Activated CD8-positive, alpha-beta T cell treated with anti-CD3 and anti-CD28 coated beads for 36 hours (primary cell): ENCODE results near the gene SLC38A1. TPM values are rescaled to one million over a fixed set of nuclear protein-coding genes. Genes with fewer than 3 reads are reported as not detected.

Experiments used
- ATAC-seq: fragments of 200-7000 bp; cut with Tn5 transposase; one replicate; pipeline ENCODE4 v1.10.0; 2021; ENCODE audit warnings: mild to moderate bottlenecking, moderate library complexity
- CTCF ChIA-PET: fragments of 350-600 bp; sonication (Branson Sonifier 250); formaldehyde crosslinking; loops from one replicate; lab custom pipeline; 2021; ENCODE audit warnings: antibody characterized with exemption; lab: Charles Lee
- POLR2A ChIA-PET: fragments of 350-600 bp; sonication (Branson Sonifier 250); formaldehyde crosslinking; loops from one replicate; lab custom pipeline; 2021; ENCODE audit warnings: antibody characterized with exemption; lab: Charles Lee
- DNase-seq: peaks from one replicate; pipeline ENCODE4 v3.0.0-alpha.2; 2020
- H3K27ac Mint-ChIP-seq: one replicate; pipeline ENCODE4 v1.8.0; 2021; ENCODE audit warnings: mild to moderate bottlenecking, mixed read lengths
- H3K27me3 Mint-ChIP-seq: one replicate; pipeline ENCODE4 v1.8.0; 2021; ENCODE audit warnings: mixed read lengths
- H3K36me3 Mint-ChIP-seq: one replicate; pipeline ENCODE4 v1.8.0; 2021; ENCODE audit warnings: low read depth, mixed read lengths
- H3K4me1 Mint-ChIP-seq: one replicate; pipeline ENCODE4 v1.8.0; 2021; ENCODE audit warnings: low read depth, mixed read lengths
- H3K4me3 Mint-ChIP-seq: one replicate; pipeline ENCODE4 v1.8.0; 2021; ENCODE audit warnings: mild to moderate bottlenecking, moderate library complexity, mixed read lengths
- H3K9me3 Mint-ChIP-seq: one replicate; pipeline ENCODE4 v1.8.0; 2021; ENCODE audit warnings: mixed read lengths
- intact Hi-C: fragments of 100-400 bp; cut with micrococcal nuclease; formaldehyde crosslinking; loops from one replicate; pipeline ENCODE4 v1.10.0; 2022
- total RNA-seq, 2 experiments: library from RNA; stranded (reverse); gene quantifications; one replicate each; pipeline ENCODE4 v1.2.3, GENCODE V29; 2021
- TF ChIP-seq, protein P1 (sequence below): fragments of 200-600 bp; IDR thresholded peaks from one replicate; pipeline ENCODE4 v1.8.0; 2022; ENCODE audit warnings: antibody characterized with exemption, mild to moderate bottlenecking

SLC38A1 gene
- total RNA-seq, 2 experiments from 2014 or later = 167 to 168 TPM

DNA sequence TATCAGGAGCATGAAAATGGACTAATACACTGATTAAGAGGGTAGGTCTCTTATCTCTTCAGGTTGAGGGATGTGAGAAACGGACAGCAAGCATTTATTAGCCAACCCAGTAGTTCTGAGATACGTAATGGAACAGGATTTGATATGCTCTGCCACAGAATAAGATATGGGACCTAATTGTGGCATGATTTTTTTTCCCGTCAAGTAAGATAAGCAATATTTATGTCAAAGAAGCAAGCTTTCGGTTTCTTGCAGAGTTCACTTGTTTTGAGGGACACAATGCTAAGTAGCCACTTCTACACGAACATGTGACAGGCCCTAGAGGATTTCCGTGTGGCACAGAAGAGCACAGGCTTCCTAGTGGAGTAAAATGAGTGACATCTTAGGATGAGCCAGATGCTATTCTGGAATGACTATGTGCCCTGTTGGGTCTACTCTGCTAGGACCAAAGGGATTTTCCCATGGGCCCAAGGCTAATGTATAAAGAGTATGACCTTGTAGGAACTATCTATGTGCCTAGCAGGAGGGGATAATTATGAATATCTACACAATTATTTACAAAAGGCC, 57.9 kb downstream of the SLC38A1 start:
- CTCF ChIA-PET = no interaction called here
- no peak for ATAC-seq

DNA sequence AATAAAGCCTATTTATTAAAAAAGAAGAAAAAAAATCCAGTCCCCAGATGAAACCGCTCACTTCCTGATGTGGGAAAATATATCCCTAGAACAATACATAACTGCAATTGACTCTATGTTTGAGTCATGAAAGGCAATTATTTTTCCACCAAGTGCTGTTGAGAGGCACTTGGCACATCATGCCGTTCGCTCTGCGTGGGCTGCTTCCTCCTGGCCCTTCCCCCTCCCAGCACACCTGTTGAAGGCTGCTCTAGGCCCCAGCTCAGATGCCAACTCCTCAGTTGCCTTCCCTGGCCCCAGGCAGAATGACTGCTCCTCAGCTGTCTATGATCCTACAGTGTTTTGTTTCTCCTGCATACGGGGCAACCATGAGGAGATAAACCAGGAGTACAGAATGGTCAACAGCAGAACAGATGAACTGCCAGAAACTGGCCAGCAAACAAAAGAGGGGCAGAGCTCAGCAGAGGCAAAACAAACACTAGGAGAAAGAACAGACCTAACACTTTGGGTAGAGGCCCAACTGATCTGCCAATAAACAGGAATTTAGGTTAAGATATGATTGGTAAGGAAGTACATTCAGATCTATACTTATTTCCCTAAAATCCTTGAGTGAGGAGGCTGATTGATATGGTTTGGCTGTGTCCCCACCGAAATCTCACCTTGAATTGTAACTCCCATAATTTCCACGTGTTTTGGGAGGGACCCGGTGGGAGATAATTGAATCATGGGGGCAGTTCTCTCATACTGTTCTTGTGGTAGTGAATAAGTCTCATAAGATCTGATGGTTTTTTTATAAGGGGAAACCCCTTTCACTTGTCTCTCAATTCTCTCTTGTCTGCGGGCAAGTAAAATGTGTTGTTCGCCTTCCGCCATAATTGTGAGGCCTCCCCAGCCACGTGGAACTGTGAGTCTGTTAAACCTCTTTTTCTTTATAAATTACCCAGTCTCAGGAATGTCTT, 58.6 kb downstream of the SLC38A1 start:
- peaks cover 84% of the 10 kb centered on the region for H3K36me3 Mint-ChIP-seq
- no peaks in the 10 kb centered on the region for H3K9me3 Mint-ChIP-seq
- ATAC-seq = peak; percentile 77
- intact Hi-C loops = loop anchor here (1.0 to 2.0 kb wide), 2 partner anchors 9 to 57 kb away; no protein-coding TSS in a partner anchor
- TF ChIP-seq, protein P1, sequence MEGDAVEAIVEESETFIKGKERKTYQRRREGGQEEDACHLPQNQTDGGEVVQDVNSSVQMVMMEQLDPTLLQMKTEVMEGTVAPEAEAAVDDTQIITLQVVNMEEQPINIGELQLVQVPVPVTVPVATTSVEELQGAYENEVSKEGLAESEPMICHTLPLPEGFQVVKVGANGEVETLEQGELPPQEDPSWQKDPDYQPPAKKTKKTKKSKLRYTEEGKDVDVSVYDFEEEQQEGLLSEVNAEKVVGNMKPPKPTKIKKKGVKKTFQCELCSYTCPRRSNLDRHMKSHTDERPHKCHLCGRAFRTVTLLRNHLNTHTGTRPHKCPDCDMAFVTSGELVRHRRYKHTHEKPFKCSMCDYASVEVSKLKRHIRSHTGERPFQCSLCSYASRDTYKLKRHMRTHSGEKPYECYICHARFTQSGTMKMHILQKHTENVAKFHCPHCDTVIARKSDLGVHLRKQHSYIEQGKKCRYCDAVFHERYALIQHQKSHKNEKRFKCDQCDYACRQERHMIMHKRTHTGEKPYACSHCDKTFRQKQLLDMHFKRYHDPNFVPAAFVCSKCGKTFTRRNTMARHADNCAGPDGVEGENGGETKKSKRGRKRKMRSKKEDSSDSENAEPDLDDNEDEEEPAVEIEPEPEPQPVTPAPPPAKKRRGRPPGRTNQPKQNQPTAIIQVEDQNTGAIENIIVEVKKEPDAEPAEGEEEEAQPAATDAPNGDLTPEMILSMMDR = no peak
- H3K27me3 Mint-ChIP-seq = no peaks in the 10 kb centered on the region
- CTCF ChIA-PET = interaction anchor here (0.9 to 1.1 kb wide), 2 partner anchors 17 to 23 kb away, joined by 3 read pairs; no protein-coding TSS in a partner anchor
- H3K4me1 Mint-ChIP-seq = peaks cover 91% of the 10 kb centered on the region
- POLR2A ChIA-PET = interaction anchor here (0.7 to 3.7 kb wide), 7 partner anchors 12 to 219 kb away, joined by 3 to 40 read pairs (median 3); partner anchors contain the start of gene SLC38A1
- H3K27ac Mint-ChIP-seq = peak overlapping the region; percentile 97
- peak; percentile 90 for DNase-seq
- peak overlapping the region; percentile 61 for H3K4me3 Mint-ChIP-seq

More for the DNA sequence above, 57.9 kb downstream of the SLC38A1 start:
- Mint-ChIP-seq H3K9me3 (no peaks in the 10 kb centered on the region), H3K27ac (peak overlapping the region; percentile 97), H3K4me3 (peak overlapping the region; percentile 61), H3K27me3 (no peaks in the 10 kb centered on the region), H3K4me1 (peaks cover 95% of the 10 kb centered on the region), H3K36me3 (peaks cover 86% of the 10 kb centered on the region)
- POLR2A ChIA-PET = interaction anchor here (1.0 to 3.7 kb wide), 5 partner anchors 11 to 220 kb away, joined by 3 to 40 read pairs (median 3); partner anchors contain the start of gene SLC38A1
- intact Hi-C loops = loop anchor here (1.0 to 2.0 kb wide), 2 partner anchors 8 to 56 kb away; no protein-coding TSS in a partner anchor
- DNase-seq = no peak
- TF ChIP-seq, protein P1 = no peak

GRCh38 chr12:46209170-46209569, 59.7 kb downstream of the SLC38A1 start:
- TF ChIP-seq, protein P1 = no peak
- intact Hi-C loops = no loop called here
- H3K36me3 Mint-ChIP-seq = peaks cover 87% of the 10 kb centered on the region
- H3K27ac Mint-ChIP-seq = peak overlapping the region; percentile 97
- ATAC-seq (no peak), DNase-seq (no peak)
- H3K27me3 Mint-ChIP-seq = no peaks in the 10 kb centered on the region
- peak overlapping the region; percentile 61 for H3K4me3 Mint-ChIP-seq
- no peaks in the 10 kb centered on the region for H3K9me3 Mint-ChIP-seq
- POLR2A ChIA-PET = interaction anchor here (1.3 to 3.7 kb wide), 3 partner anchors 8 to 60 kb away, joined by 4 to 40 read pairs (median 5); partner anchors contain the start of gene SLC38A1
- H3K4me1 Mint-ChIP-seq = peaks cover 88% of the 10 kb centered on the region
- CTCF ChIA-PET = interaction anchor here (1.1 to 1.4 kb wide), 5 partner anchors 9 to 88 kb away, joined by 3 to 5 read pairs (median 3); no protein-coding TSS in a partner anchor

DNA sequence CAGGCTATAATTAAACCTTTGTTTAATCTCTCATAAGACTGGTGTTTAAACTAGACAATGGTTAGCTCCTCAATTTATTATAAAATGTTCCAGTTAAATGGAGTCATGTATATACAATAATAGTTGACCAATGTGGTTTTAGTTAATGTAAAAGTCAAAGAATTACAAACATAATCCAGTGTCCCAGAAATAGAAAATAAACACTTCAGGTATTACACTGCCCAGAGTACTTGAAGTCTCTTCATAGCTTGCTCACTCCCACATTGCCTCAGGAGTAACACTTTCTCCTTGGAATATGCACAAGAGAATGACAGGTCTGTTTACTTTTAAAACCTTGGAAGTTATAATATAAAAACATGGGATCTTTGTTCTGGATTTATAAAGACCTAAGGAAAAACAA, 60.5 kb downstream of the SLC38A1 start:
- no peak for DNase-seq
- no peaks in the 10 kb centered on the region for H3K9me3 Mint-ChIP-seq
- POLR2A ChIA-PET = interaction anchor here (0.7 to 3.7 kb wide), 5 partner anchors 9 to 61 kb away, joined by 3 to 40 read pairs (median 4); partner anchors contain the start of gene SLC38A1
- TF ChIP-seq, protein P1 = no peak
- peak overlapping the region; percentile 97 for H3K27ac Mint-ChIP-seq
- no peak for ATAC-seq
- peaks cover 86% of the 10 kb centered on the region for H3K36me3 Mint-ChIP-seq
- H3K27me3 Mint-ChIP-seq = no peaks in the 10 kb centered on the region
- H3K4me3 Mint-ChIP-seq = no peak overlapping the region
- intact Hi-C loops = no loop called here
- CTCF ChIA-PET = interaction anchor here (1.1 to 1.4 kb wide), 5 partner anchors 9 to 89 kb away, joined by 3 to 5 read pairs (median 3); no protein-coding TSS in a partner anchor
- H3K4me1 Mint-ChIP-seq = peaks cover 81% of the 10 kb centered on the region
